DLD1 (cell line): ENCODE data around the gene ZNF683.
"Not testable (repeated sequence)": the region's sequence is repeated elsewhere in the genome, so short reads cannot be mapped to it uniquely, and the experiment has no call there.

ENCODE experiments used
- in situ Hi-C: cut with HindIII; loops from 2 replicates; pipeline ENCODE4 v1.10.0; 2017; ENCODE audit warnings: low sequenced_read_pairs

Gene ZNF683

DNA sequence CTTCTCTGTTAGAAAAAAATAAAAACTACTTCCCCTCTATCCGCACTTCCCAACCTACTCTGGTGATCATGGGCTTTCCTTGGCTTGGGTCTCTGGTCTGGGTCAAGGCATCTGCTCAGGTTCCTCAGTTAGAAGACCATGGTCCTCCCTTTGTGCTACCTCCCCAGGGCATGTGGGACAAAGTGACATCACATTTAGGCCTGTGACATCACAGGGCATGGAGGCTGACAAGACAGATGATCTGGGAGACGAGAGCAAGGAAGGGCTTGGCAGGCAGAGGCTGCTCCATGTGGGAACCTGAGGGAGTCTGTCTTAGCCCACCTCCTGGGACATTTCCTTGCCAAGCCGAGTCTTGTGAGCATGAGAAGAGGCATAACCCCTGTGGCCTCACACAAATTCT lies at the start of gene ZNF683:
ZNF683 (minus strand) TSS at position 140 of the 400 bp plus-strand sequence. CDS start 4,179 bp downstream, outside the sequence.
- in situ Hi-C loops, result not testable (repeated sequence)

- in situ Hi-C loops, result no loop called here
Observed at GRCh38 chr1:26419494-26419893, 46.9 kb upstream of the ZNF683 start.

DNA sequence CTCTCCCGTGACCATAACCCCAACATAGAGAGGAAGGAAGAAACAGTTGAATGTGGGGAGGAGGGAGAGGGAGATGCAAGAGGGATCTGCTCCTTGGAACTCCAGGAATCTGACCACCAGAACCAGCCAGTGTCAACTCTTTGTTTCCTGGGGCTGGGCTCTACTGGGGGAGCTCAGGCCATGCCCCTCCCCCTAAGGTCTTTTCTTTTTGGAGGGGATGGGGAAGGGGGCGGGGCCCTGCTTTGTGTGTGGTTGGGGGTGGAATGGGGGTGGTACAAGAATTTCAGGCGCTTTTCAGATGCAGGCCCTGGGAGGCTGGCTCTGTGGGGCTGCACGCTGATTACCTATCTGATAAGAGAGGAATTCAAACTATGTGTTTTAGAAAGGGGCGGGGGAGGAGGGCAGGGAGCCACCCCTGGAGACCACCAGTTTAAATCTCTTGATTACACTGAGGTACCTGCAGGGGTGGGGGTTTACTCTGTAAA lies 46.4 kb upstream of the ZNF683 start:
- in situ Hi-C loops, result no loop called here

DNA sequence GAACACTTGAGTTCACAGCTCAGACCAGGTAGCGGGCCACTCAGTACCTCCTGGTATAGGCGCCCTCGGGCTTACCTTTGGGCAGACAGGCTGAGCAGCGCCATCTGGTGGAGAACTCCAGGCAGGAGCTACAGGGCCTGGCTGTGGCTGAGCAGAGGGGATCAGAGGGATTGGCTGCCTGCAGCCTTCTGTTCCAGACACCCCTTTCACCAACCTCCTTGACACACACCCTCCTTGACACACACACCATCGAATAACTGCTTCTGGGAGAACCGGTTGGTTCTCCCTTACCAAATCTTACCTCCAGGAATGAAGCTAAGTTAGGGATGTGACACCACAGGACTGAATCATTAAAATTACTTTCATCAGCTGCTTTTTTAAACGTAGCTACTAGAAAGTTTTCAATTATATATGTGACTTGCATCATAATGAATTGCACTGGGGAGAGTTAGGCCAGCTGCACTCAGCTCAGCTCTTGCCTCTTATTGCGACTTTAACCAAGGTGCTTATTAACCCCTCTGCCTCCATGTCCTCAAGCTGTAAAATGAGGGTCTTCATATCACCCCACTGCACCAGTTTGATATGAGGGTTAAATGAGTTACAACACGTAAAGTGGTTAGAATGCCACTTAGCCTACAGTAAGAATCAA lies 44.7 kb upstream of the ZNF683 start:
- in situ Hi-C loops, result no loop called here

DNA sequence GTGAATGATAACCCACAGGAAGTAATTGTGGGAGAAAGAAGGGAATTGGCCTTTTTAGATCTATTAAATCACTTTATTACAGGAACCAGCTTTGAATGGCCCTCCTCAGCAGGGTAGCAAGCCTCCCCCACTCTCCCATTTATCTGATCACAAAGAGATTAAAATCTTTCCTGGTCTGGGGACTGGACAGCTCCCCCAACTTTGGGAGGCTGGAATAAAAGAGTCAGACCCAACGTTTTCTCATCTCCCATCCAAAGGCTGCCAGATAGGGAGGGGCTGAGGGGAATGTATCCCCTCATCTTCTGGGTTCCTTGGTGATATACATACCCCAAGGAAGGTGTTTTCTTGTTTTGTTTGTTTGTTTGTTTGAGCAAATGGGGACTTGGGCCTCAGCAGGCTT lies 40.5 kb upstream of the ZNF683 start:
- in situ Hi-C loops, result no loop called here

DNA sequence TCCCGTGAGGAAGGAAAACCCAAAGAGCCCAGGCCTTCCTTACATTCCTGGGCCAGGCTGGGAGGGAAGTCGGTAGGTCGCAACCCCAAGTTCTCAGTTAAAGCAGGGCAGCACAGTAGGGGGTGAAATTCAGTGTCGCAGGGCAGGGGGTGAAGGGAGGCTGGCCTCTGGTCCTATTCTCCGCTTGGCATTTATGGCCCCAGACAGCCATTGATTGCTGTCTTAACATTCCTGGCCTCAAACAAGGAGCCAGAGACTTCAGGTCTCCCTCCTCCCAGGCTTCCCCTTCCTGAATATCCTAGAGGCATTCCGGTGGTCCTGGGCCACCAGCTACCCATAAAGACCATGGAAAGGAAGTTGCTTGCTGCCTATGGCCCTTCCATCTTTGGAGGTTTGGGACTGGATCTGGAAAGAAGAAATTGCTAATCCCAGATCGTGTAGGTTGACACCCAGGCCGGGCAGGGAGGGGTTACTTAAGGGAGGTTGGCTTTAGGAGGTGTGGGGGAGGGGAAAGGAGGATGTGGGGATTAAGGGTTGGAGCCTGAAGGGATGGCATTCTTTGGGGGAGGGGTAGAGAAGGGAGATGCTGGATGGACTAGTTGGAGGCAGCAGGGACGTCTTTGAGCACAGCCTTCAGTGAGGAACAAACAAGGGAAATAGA lies 39.8 kb upstream of the ZNF683 start:
- in situ Hi-C loops, result no loop called here

DNA sequence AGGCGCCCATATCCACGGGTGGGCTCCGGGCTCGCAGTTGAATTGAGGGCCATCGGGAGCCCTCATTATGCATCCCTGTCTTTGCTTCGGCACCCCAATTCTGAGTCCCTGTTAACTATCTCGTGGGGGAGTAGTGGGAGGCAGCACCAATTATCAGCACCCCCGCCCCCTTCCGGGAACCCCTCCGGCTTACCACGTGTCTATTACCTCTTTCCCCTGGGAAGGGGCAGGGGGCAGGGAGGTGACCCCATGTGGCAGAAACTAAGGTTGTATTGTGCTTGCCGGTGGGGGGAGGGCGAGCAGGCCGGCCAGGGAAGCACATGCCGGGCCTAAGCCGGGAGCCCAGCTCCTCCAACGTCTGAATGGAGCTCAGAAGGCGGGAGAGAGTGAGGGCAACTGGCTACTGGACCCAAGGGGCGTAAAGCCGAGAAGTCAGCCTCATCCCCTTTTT lies 39.1 kb upstream of the ZNF683 start:
- in situ Hi-C loops, result no loop called here

DNA sequence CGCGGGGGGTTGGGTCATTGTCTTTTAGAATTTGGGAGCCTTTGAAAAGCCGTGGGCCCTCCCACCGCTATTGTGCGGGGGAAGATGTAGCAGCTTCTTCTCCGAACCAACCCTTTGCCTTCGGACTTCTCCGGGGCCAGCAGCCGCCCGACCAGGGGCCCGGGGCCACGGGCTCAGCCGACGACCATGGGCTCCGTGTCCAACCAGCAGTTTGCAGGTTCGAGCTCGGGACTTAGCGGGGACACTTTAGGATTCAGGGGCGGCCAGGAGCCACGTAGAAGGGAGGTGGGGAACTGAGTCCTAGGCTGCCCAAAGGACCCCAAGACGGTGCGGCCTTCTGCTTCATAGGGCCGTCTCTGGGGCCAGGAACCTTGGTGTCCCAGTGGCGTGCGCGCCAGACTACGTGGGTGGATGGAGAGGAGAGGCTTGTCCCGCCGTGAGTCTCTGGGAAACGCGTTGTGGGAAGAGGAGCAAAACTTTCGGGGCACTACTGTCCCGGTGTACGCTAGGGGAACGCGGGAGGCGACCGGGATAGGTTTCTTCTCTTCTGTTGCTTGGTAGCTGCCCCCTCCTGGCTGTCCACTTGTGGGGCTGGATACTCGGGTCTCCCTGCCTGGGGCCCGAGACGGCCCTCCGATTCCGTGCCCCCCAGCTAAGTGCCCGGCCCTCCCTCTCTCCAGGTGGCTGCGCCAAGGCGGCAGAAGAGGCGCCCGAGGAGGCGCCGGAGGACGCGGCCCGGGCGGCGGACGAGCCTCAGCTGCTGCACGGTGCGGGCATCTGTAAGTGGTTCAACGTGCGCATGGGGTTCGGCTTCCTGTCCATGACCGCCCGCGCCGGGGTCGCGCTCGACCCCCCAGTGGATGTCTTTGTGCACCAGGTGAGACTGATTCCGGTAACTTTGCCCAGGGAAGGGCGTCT lies 38.4 kb upstream of the ZNF683 start, which contains the start of gene LIN28A:
LIN28A (plus strand) TSS at position 112 of the 918 bp plus-strand sequence; CDS start at position 187, 75 bp downstream.
- in situ Hi-C loops, result no loop called here

DNA sequence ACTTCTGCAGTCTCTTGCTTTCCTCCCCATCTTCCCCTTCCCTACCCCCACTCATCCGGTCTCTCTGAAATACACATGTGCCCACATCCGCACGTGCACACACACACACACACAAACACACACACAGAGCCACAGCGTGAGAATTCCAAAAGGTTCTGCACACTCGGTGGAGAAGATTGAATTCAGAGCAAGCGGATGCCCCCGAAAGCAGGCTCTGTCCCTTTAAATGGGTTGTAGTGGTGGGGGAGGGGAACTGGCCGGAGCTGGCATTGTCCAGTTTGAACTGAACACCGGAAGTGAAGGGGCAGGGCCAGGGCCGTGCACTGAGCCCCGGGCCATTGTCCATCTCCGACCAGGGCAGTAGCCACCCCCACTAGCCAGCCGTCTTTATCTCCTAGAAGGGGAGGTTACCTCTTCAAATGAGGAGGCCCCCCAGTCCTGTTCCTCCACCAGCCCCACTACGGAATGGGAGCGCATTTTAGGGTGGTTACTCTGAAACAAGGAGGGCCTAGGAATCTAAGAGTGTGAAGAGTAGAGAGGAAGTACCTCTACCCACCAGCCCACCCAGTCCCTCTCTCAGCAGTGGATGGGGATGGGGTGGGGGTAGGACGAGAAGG lies 36.7 kb upstream of the ZNF683 start:
- in situ Hi-C loops, result no loop called here

DNA sequence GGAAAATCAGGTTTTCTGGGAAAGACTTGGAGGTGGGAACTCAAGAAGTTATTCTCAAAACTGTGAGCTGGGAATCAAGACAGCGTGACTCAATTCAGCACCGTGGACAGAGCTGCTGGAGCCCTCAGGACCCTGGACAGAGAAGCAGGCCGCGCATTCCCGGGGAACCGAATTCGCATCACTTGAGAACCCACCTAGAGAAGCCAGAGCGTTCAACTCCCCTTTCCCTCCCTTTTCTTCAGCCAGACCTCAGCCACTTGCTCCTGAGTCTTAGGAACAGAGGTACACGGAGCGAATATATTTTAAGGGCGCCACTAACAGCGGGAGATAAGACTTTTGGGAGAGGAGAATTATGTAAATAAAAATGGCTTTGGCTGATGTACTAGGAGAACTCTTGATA lies 36.1 kb upstream of the ZNF683 start:
- in situ Hi-C loops, result no loop called here

- in situ Hi-C loops, result no loop called here
Observed at GRCh38 chr1:26405281-26405915, 32.8 kb upstream of the ZNF683 start.

- in situ Hi-C loops, result no loop called here
Observed at GRCh38 chr1:26404641-26405040, 32.1 kb upstream of the ZNF683 start.

- in situ Hi-C loops, result no loop called here
Observed at GRCh38 chr1:26403656-26404055, 31.1 kb upstream of the ZNF683 start.

DNA sequence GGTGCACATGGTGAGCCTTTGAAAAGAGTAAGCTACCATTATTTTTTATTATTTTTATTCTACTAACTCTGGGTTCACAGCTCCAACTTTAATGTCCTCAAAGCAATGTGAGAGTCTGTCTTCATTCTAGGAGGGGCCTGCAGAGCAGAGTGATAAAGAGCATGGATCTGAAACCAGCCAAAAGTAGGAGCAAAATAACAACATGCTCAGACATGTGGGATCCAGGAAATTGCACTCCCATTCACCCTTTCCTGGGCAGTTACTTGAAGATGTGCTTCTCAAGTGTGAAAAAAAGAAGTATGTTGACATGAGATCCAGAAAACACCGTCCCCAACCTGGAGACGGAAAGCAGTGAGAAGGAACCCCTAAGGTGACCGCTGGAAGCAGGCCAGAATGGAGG lies 29.3 kb upstream of the ZNF683 start:
- in situ Hi-C loops, result no loop called here

- in situ Hi-C loops, result no loop called here
Observed at GRCh38 chr1:26399034-26399433, 26.5 kb upstream of the ZNF683 start.

GRCh38 chr1:26395754-26396153 lies 23.2 kb upstream of the ZNF683 start:
- in situ Hi-C loops, result no loop called here

DNA sequence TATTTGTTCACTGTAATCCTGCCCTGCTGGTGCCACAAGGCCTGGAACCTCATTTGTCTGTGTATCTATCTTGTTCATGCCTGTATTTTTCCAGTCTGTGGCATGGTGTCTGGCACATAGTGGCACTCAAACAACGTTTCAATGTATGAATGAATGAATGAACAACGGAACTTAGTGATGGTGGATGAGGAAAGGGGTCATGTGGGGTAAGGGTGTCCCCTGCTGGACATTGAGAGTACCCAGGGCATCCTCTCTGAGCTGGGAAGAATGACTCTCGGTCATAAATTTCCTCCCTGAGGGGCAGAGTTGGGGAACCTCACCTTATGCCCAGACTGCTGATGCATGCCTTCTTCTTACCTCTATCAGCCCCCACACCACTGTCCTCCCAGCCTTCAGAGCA lies 18.9 kb upstream of the ZNF683 start:
- in situ Hi-C loops, result no loop called here

GRCh38 chr1:26389604-26390247 lies 17.2 kb upstream of the ZNF683 start:
- in situ Hi-C loops, result no loop called here

DNA sequence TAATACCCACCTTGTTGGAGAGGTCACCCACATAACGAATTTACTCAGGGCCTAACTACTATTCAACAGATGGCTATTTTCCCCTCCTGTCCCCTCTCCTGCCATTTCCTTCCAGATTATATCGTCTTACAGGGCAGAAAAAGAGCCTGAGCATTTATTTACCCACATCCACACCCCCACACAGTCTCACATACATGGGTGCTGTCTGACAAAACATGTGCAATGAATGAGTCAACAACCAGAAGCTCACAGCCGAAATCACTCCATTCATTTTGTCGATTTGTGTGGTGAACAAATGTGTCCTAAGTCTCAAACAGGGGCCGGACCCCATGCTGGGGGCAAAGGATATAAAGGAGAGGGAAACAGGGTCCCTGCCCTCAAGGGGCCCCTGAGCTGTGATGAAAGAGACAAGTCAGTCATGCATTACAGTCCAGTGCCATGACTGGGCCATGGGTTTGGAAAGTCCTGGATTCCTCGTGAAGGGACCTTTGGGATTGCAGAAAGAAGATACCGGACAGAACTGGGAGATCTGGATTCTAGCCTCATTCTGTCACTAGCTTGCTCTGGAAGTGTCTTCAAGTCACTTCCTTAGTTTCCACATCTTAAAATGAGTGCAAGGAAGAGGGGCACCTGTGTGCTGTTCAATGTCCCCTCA lies 16.4 kb upstream of the ZNF683 start:
- in situ Hi-C loops, result no loop called here
